Measurements from ENCODE around the gene TCAP.
"Not testable (repeated sequence)": the region's sequence is repeated elsewhere in the genome, so short reads cannot be mapped to it uniquely, and the experiment has no call there.

TCAP gene

GRCh38 chr17:39684369-39685192 lies 19.4 kb downstream of the TCAP start:
- DNase-seq, result no peak

- DNase-seq, result no peak
Measured at GRCh38 chr17:39687101-39687545, 22.0 kb downstream of the TCAP start.

GRCh38 chr17:39687546-39688474 lies 22.7 kb downstream of the TCAP start, which contains the start of gene PGAP3:
PGAP3 (minus strand) TSS chr17:39688057; CDS start chr17:39688014, 43 bp downstream.
- DNase-seq, result peak; percentile 86 to 87

GRCh38 chr17:39688475-39688835 lies 23.3 kb downstream of the TCAP start:
- no peak for DNase-seq

GRCh38 chr17:39688945-39689344 lies 23.8 kb downstream of the TCAP start:
- no peak for DNase-seq

GRCh38 chr17:39694593-39694992 lies 29.4 kb downstream of the TCAP start:
- DNase-seq, result no peak

GRCh38 chr17:39695089-39695474 lies 29.9 kb downstream of the TCAP start:
- DNase-seq, result no peak

GRCh38 chr17:39696731-39697130 lies 31.6 kb downstream of the TCAP start:
- no peak for DNase-seq

- DNase-seq, result no peak
Measured at GRCh38 chr17:39697961-39698360, 32.8 kb downstream of the TCAP start.

- not testable (repeated sequence) for DNase-seq
Measured at GRCh38 chr17:39699157-39699817, 34.1 kb downstream of the TCAP start.

GRCh38 chr17:39699818-39700147 lies 34.6 kb downstream of the TCAP start, which contains the start of gene ERBB2:
ERBB2 (plus strand) TSS chr17:39700064; CDS start chr17:39700239, 175 bp downstream.
- DNase-seq, result peak in 1 of 2 donors; percentile 41

- no peak for DNase-seq
Measured at GRCh38 chr17:39700148-39700987, 35.2 kb downstream of the TCAP start.

GRCh38 chr17:39701012-39701783 lies 36.0 kb downstream of the TCAP start:
- no peak for DNase-seq

- no peak for DNase-seq
Measured at GRCh38 chr17:39701784-39702422, 36.8 kb downstream of the TCAP start.

- no peak for DNase-seq
Measured at GRCh38 chr17:39702901-39703893, 38.0 kb downstream of the TCAP start.

- no peak for DNase-seq
Measured at GRCh38 chr17:39703913-39704312, 38.8 kb downstream of the TCAP start.

GRCh38 chr17:39704821-39705551 lies 39.8 kb downstream of the TCAP start:
- DNase-seq, result no peak

- no peak for DNase-seq
Measured at GRCh38 chr17:39705786-39706348, 40.7 kb downstream of the TCAP start.
